Erythroblast (primary cell): ENCODE measurements around the gene BLMH.

Experiments
- DNase-seq, 2 experiments: peaks; one replicate each; lab custom pipeline; 2025; lab: John Stamatoyannopoulos, UW
- GATA1 ChIP-seq: IDR thresholded peaks from 2 replicates; pipeline ENCODE4 v1.6.1; 2011; ENCODE audit warnings: low read depth, mild to moderate bottlenecking, control low read depth, low read length, moderate library complexity
- POLR2A ChIP-seq: IDR thresholded peaks from 2 replicates; pipeline ENCODE4 v1.6.1; 2011; ENCODE audit warnings: mild to moderate bottlenecking, low read length

The BLMH gene

GRCh38 chr17:30292286-30292858 is 628 bp upstream of the BLMH start:
- DNase-seq, result peak in 1 of 2 experiments; percentile 64
- no peak for TF ChIP-seq POLR2A

DNA sequence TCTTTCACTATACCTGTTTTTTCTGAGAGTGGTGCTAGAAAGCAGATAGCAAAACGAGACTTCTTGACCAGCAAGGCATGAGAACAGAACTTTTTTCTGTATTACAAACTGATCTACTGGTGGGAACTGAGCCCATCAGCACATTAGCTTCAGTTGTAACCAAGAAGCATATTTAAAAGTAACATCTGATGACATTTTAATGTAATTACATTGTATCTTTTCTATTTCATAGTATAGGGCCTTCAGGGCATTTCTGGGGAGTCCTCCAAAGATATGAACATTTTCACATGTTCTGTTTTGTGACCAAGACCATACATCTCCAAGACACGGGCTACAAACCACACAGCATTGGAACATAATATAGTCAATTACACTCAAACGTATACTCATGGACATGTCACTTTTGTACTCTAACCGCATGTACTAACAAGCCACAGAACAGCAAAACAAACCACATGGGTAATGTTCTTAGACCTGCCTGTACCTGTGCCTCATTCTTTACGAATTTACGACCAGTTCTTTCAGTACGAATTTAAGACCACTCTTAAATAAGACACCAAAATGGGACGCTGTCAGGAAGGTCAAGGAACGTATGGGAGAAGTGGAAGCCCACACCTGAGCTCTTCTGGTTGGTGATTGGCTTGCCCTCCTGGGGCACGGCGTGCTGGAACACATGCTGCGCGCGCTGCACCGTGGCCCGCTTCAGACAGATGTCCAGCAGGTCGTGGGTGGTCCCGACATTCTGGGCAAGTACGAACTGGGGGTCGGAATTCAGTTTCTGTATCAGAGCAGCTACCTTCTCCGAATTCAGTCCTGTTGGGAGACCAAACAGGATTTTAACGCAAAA is 825 bp downstream of the BLMH start:
- peak; percentile 60 to 69 for DNase-seq
- TF ChIP-seq POLR2A (no peak), GATA1 (no peak)

- peak in 1 of 2 experiments; percentile 29 for DNase-seq
- TF ChIP-seq GATA1, result no peak
- TF ChIP-seq POLR2A, result no peak
Observed at GRCh38 chr17:30290077-30290476, 1.7 kb downstream of the BLMH start.

- no peak for DNase-seq
- TF ChIP-seq POLR2A (no peak), GATA1 (no peak)
Observed at GRCh38 chr17:30279156-30279555, 12.6 kb downstream of the BLMH start.

- TF ChIP-seq GATA1, result no peak
- no peak for TF ChIP-seq POLR2A
- peak; percentile 62 for DNase-seq
Observed at GRCh38 chr17:30278032-30278431, 13.7 kb downstream of the BLMH start.

DNA sequence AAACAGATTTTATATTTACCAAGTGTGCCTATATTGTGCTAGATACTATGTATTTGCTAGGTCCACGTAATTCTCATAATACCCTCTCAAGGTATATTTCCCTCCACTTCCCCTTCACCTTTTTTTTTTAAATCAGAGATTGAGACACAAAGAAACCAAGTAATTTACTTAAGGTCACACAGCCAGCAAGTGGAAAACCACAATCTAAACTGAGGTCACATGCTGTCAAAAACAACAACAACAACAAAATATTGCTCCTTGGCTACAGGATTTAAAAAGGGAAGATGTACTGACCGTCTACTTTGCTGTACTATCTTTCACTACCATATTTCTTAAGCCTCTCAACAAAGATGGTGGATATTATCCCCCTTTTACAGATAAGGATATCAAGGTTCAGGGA is 15.8 kb downstream of the BLMH start:
- TF ChIP-seq POLR2A, result no peak
- TF ChIP-seq GATA1, result no peak
- no peak for DNase-seq

- no peak for TF ChIP-seq POLR2A
- TF ChIP-seq GATA1, result no peak
- no peak for DNase-seq
Observed at GRCh38 chr17:30274887-30275286, 16.9 kb downstream of the BLMH start.

DNA sequence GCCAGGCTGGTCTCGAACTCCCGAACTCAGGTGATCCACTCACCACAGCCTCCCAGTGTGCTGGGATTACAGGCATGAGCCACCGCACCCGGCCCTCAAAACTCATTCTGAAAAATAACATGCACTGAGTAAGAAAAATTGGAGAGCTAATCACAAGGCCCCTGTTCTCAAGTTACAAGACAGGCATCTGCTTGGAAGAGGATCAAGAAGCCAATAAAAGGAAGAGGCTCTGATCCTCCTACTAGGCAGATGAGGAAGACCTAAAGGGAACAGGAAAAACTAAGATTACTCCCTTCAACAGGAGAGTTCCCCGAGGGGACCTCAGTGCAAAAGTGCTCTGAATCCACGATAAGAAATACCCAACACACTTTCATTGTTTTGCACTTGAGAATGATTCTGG is 18.4 kb downstream of the BLMH start:
- no peak for DNase-seq
- TF ChIP-seq POLR2A (no peak), GATA1 (no peak)

- TF ChIP-seq GATA1 (no peak), POLR2A (no peak)
Observed at GRCh38 chr17:30271102-30271501, 20.6 kb downstream of the BLMH start.

GRCh38 chr17:30267625-30268024 is 24.1 kb downstream of the BLMH start:
- no peak for DNase-seq
- TF ChIP-seq GATA1 (no peak), POLR2A (no peak)

More at GRCh38 chr17:30271102-30271501, 20.6 kb downstream of the BLMH start:
- DNase-seq, result no peak

DNA sequence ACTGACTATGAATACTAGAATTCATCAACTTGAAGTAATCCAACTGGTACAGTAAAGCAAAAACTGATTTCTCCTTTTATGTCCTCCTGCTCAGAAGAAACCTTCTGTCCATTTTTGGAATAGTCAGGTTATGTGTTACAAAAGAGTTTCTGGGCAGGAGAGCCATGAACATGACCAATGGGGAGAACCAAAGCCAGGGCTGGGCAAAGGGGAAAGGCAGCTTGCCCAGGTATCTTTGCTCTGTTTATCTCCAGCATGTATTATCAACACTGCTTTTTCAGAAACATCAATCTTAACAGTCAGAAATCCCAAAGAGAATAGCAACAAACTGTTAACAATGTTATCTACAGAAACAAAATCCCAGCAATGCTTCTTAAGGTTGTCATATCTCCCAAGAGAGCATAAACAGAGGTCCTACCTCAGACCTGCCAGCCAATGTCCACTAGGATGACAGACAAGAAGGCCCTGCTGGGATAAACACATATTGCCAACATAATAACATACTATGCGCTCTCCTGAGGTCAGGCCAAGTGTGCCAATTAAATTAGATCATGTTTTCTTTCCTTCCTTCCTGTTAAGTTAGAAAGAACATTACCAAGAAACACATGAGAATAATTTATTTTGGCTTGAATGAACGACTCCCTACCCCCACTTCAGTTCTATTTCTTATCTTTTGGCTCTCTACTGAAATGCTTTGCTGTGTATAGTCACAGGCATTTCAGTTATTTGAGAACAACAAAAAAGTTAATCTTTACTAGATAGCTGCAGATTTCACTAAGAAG is 28.0 kb downstream of the BLMH start:
- DNase-seq, result no peak
- TF ChIP-seq POLR2A (no peak), GATA1 (no peak)

DNA sequence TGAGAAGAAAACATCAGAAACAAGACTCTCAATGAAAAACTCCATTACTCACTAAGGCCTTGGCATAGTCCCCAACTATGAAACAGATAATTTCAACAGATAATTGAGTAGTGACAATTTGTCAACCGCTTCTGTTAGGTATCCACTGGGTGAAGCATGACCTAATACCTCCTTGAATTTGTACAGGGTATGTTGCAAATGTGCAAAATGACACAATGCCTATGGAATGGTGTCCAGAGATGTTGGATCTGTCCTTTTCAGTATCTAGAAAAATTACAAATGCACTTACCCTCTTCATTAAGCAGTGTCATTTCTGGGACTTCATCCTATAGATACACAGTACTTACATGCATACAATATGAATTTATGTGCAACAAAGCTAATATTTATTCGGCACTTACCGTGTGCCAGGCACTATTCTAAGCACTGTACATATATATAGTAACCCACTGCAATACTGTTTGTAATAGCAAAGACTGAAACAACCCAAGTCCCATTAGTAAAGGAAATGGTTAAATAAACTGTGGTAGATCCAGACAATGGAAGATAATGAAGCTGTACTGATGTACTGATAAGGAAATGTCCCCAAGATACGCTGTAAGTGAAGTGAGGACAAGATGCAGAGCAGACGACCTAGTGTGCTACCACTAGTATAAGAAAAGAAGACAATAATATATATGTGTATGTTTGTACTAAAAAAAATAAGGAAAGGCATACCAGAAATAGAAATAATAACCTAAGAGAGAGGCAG is 34.8 kb downstream of the BLMH start:
- peak in 1 of 2 experiments; percentile 21 for DNase-seq
- no peak for TF ChIP-seq GATA1
- TF ChIP-seq POLR2A, result no peak

- TF ChIP-seq POLR2A (no peak), GATA1 (no peak)
- DNase-seq, result no peak
Observed at GRCh38 chr17:30254150-30254549, 37.6 kb downstream of the BLMH start.
